H1 (cell line): ENCODE results near the gene TMEM125. TPM values are rescaled to one million over a fixed set of nuclear protein-coding genes. Genes with fewer than 3 reads are reported as not detected.

Experiments used
- CTCF ChIA-PET: fragments of 300-600 bp; sonication (Branson Sonifier 250); formaldehyde crosslinking; loops from one replicate; lab custom pipeline; 2021; ENCODE audit not compliant: partially characterized antibody; lab: Charles Lee
- POLR2A ChIA-PET: fragments of 300-600 bp; sonication (Branson Sonifier 250); formaldehyde crosslinking; loops from one replicate; lab custom pipeline; 2021; ENCODE audit warnings: inconsistent platforms; ENCODE audit not compliant: partially characterized antibody; lab: Charles Lee
- DNase-seq, 2 experiments: peaks; one replicate each; pipeline versions ENCODE4 v3.0.0 to v3.0.0-alpha.2; 2010 to 2022; ENCODE audit warnings: low spot score in 2 of 2, low read depth in 1 of 2, mixed read lengths in 1 of 2
- FAIRE-seq: peaks from 2 replicates; lab custom pipeline; 2011; peaks lifted over from hg19 to GRCh38; lab: Jason Lieb, UNC
- H2AFZ ChIP-seq: 2 replicates; pipeline ENCODE4 v1.8.1; 2012; ENCODE audit warnings: low read length, inconsistent platforms
- H2AK5ac ChIP-seq: 2 replicates; pipeline ENCODE4 v1.6.1; 2013; ENCODE audit warnings: low read depth, low read length
- H2BK120ac ChIP-seq: replicated peaks from 2 replicates; pipeline ENCODE3; 2013; ENCODE audit warnings: low read depth, low read length, inconsistent platforms
- H2BK12ac ChIP-seq: 2 replicates; pipeline ENCODE4 v1.6.1; 2013; ENCODE audit warnings: low read depth, low read length
- H2BK15ac ChIP-seq: 2 replicates; pipeline ENCODE4 v1.6.1; 2013; ENCODE audit warnings: low read length
- H2BK20ac ChIP-seq: 2 replicates; pipeline ENCODE4 v1.6.1; 2013; ENCODE audit warnings: low read length
- H2BK5ac ChIP-seq: 2 replicates; pipeline ENCODE4 v1.6.1; 2013; ENCODE audit warnings: low read depth, low read length
- H3K14ac ChIP-seq: 2 replicates; pipeline ENCODE4 v1.6.1; 2013; ENCODE audit warnings: inconsistent platforms; ENCODE audit not compliant: insufficient read length
- H3K18ac ChIP-seq: 2 replicates; pipeline ENCODE4 v1.6.1; 2013; ENCODE audit warnings: low read length; ENCODE audit errors: extremely low read depth
- H3K23ac ChIP-seq: 2 replicates; pipeline ENCODE4 v1.6.1; 2013; ENCODE audit warnings: inconsistent platforms; ENCODE audit not compliant: insufficient read length
- H3K23me2 ChIP-seq: 2 replicates; pipeline ENCODE4 v1.6.1; 2013; ENCODE audit warnings: low read depth, low read length
- H3K27ac ChIP-seq: 2 replicates; pipeline ENCODE4 v1.6.1; 2011; ENCODE audit warnings: low read depth, low read length, inconsistent platforms
- H3K27me3 ChIP-seq, 4 experiments: replicated peaks in 1 of 4; 1 replicate in 1 of 4; 2 replicates in 3 of 4; pipeline versions ENCODE4 v1.6.1 to v1.8.1; 2011 to 2013; ENCODE audit warnings: low read length in 3 of 4, mild to moderate bottlenecking in 3 of 4, inconsistent platforms in 2 of 4, mixed read lengths in 2 of 4, moderate library complexity in 1 of 4; ENCODE audit not compliant: control insufficient read depth in 3 of 4, insufficient read depth in 3 of 4; ENCODE audit errors: extremely low read depth in 1 of 4
- H3K36me3 ChIP-seq, 4 experiments: 2 replicates each; pipeline versions ENCODE4 v1.6.1 to v1.8.1; 2011 to 2013; ENCODE audit warnings: mild to moderate bottlenecking in 4 of 4, low read length in 3 of 4, moderate library complexity in 2 of 4, control low read depth in 1 of 4, inconsistent platforms in 1 of 4; ENCODE audit not compliant: insufficient read depth in 4 of 4, control insufficient read depth in 2 of 4
- H3K4ac ChIP-seq: replicated peaks from 2 replicates; pipeline ENCODE3; 2013; ENCODE audit warnings: low read length, low read depth, mixed read lengths, inconsistent platforms; ENCODE audit not compliant: insufficient read length
- H3K4me1 ChIP-seq, 4 experiments: replicated peaks in 1 of 4; 1 replicate in 1 of 4; 2 replicates in 3 of 4; pipeline versions ENCODE4 v1.6.1 to v1.8.1; 2011 to 2013; ENCODE audit warnings: low read length in 3 of 4, inconsistent platforms in 2 of 4, mixed read lengths in 1 of 4; ENCODE audit not compliant: insufficient read depth in 4 of 4, control insufficient read depth in 3 of 4
- H3K4me2 ChIP-seq, 2 experiments: 2 replicates each; pipeline versions ENCODE4 v1.6.1 to v1.8.1; 2011 to 2013; ENCODE audit warnings: low read depth in 2 of 2, low read length in 2 of 2, control low read depth in 1 of 2, inconsistent platforms in 1 of 2, mild to moderate bottlenecking in 1 of 2; ENCODE audit not compliant: insufficient read depth in 1 of 2
- H3K4me3 ChIP-seq, 4 experiments: fragments of 200-600, 300-600 bp in 1 of 4; sonication (generic), shearing (Covaris generic), sonication (Bioruptor Twin) in 1 of 4; 2 replicates each; pipeline versions ENCODE4 v1.5.1 to v1.8.1; 2011 to 2016; ENCODE audit warnings: low read length in 4 of 4, low read depth in 3 of 4, control low read depth in 2 of 4, inconsistent platforms in 2 of 4, mild to moderate bottlenecking in 2 of 4, mixed read lengths in 1 of 4, moderate library complexity in 1 of 4; ENCODE audit not compliant: insufficient read depth in 2 of 4; ENCODE audit errors: extremely low read depth in 1 of 4
- H3K56ac ChIP-seq: replicated peaks from 2 replicates; pipeline ENCODE3; 2013; ENCODE audit warnings: low read depth, mild to moderate bottlenecking, mixed read lengths, low read length, inconsistent platforms; ENCODE audit not compliant: insufficient read length
- H3K79me1 ChIP-seq: 2 replicates; pipeline ENCODE4 v1.6.1; 2013; ENCODE audit warnings: low read depth, low read length, control low read depth
- H3K79me2 ChIP-seq, 2 experiments: 2 replicates each; pipeline versions ENCODE4 v1.6.1 to v1.8.1; 2012 to 2013; ENCODE audit warnings: low read length in 2 of 2, mild to moderate bottlenecking in 2 of 2, inconsistent platforms in 1 of 2; ENCODE audit not compliant: insufficient read depth in 2 of 2, control insufficient read depth in 1 of 2
- H3K9ac ChIP-seq, 4 experiments: replicated peaks in 1 of 4; 1 replicate in 1 of 4; 2 replicates in 3 of 4; pipeline versions ENCODE4 v1.6.1 to v1.8.1; 2011 to 2013; ENCODE audit warnings: low read depth in 3 of 4, low read length in 3 of 4, control low read depth in 2 of 4, mild to moderate bottlenecking in 2 of 4, moderate library complexity in 2 of 4, inconsistent platforms in 1 of 4; ENCODE audit errors: extremely low read depth in 1 of 4
- H3K9me3 ChIP-seq, 2 experiments: 2 replicates each; pipeline versions ENCODE4 v1.6.1 to v1.8.1; 2012 to 2013; ENCODE audit warnings: mild to moderate bottlenecking in 2 of 2, moderate library complexity in 2 of 2, control low read depth in 1 of 2, inconsistent platforms in 1 of 2, low read depth in 1 of 2, low read length in 1 of 2, mixed read lengths in 1 of 2; ENCODE audit not compliant: insufficient read depth in 2 of 2
- H4K20me1 ChIP-seq, 2 experiments: replicated peaks in 1 of 2; 2 replicates each; pipeline versions ENCODE3 to v1.8.1; 2011 to 2013; ENCODE audit warnings: inconsistent platforms in 2 of 2, low read length in 2 of 2, mild to moderate bottlenecking in 1 of 2; ENCODE audit not compliant: insufficient read depth in 2 of 2, control insufficient read depth in 1 of 2
- H4K5ac ChIP-seq: 2 replicates; pipeline ENCODE4 v1.6.1; 2013; ENCODE audit warnings: low read length, low read depth, mixed read lengths, inconsistent platforms; ENCODE audit not compliant: insufficient read length
- H4K8ac ChIP-seq: 2 replicates; pipeline ENCODE4 v1.8.0; 2013; ENCODE audit warnings: mild to moderate bottlenecking, moderate library complexity, low read length, inconsistent platforms; ENCODE audit not compliant: insufficient read depth; ENCODE audit errors: extremely low read depth
- H4K91ac ChIP-seq: replicated peaks from 2 replicates; pipeline ENCODE3; 2013; ENCODE audit warnings: low read length, mixed read lengths, inconsistent platforms; ENCODE audit not compliant: insufficient read length
- KDM5A ChIP-seq: fragments of 200-600 bp; IDR thresholded peaks from 2 replicates; pipeline ENCODE4 v1.7.1; 2012; ENCODE audit warnings: mild to moderate bottlenecking, low read length, inconsistent platforms, mixed read lengths
- SAP30 ChIP-seq: fragments of 300-600 bp; sonication (generic); IDR thresholded peaks from 2 replicates; pipeline ENCODE4 v1.7.1; 2012; ENCODE audit warnings: low read length, moderate library complexity, mild to moderate bottlenecking, inconsistent platforms; ENCODE audit not compliant: insufficient read depth, insufficient replicate concordance
- SIRT6 ChIP-seq: IDR thresholded peaks from one replicate; pipeline ENCODE4 v1.7.1; 2012; ENCODE audit warnings: low read length, inconsistent platforms
- ZNF274 ChIP-seq: IDR thresholded peaks from 2 replicates; pipeline ENCODE4 v1.7.0; 2012; ENCODE audit warnings: low read length, borderline replicate concordance; ENCODE audit errors: extremely low read depth
- WGBS, 2 experiments: shearing (Covaris generic) in 1 of 2; methylation state at CpG; one replicate each; pipeline versions ENCODE4 v1.1.6 to v1.1.7; 2013 to 2015; ENCODE audit warnings: low lambda C conversion rate in 2 of 2, mixed read lengths in 2 of 2, inconsistent platforms in 1 of 2, low coverage in 1 of 2, missing lambda C conversion rate in 1 of 2; ENCODE audit not compliant: insufficient replicate concordance in 2 of 2, insufficient coverage in 1 of 2, insufficient read length in 1 of 2; ENCODE audit errors: extremely low coverage in 1 of 2, missing lambda C conversion rate in 1 of 2; 5-methylcytosine and 5-hydroxymethylcytosine counted together
- polyA plus RNA-seq, 7 experiments: library from polyadenylated mRNA; depleted of rRNA in 3 of 7; stranded (reverse) in 5 of 7; unstranded in 2 of 7; fragments of >200 nt in 5 of 7; fragments of 200-250 nt in 2 of 7; gene quantifications; 1 replicate in 5 of 7; 2 replicates in 1 of 7; 4 replicates in 1 of 7; pipeline versions ENCODE4 v1.2.1 to v1.2.3, GENCODE V29; 2011 to 2013; ENCODE audit warnings: missing spikeins in 2 of 7, mixed read lengths in 2 of 7
- total RNA-seq: library from RNA; stranded (reverse); fragmentation: NEBNext Ultra II Directional; extraction: Animal tissue kit (Norgen Biotek cat#: 25700); gene quantifications from 2 replicates; pipeline ENCODE4 v1.2.1, GENCODE V29; 2021

Gene TMEM125
- total and polyA plus RNA-seq, 2 of the 8 experiments (the other 6 are each of a cell fraction or from before 2014, with no cell fraction given) = 26.5 to 46.7 TPM

DNA sequence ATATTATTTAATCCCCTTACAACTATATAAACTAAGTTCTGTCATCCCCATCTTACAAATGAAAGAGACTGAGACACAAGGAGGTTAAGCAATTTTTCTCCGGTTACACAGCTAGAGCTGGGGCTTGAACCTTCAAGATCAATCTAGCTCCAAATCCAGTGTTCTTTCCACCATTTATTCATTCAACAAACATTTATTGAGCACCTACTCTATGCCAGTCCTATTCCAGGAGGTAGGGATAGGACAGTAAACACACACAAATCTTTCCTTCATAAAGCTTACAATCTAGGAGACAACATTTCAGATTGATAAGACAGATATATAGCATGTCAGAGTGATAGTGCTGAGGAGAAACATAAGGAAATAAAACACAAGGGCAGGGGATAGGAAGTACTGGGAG is 2.9 kb upstream of the TMEM125 start:
- CTCF ChIA-PET = interaction anchor here (0.5 to 1.9 kb wide), 4 partner anchors 23 to 261 kb away, joined by 3 to 6 read pairs (median 5); no protein-coding TSS in a partner anchor

More for the DNA sequence above, 2.9 kb upstream of the TMEM125 start:
- TF ChIP-seq SAP30 (no peak), KDM5A (no peak), SIRT6 (no peak), ZNF274 (no peak)
- H3K27ac ChIP-seq = no peak overlapping the region
- H3K23me2 ChIP-seq = peaks cover 6% of the 10 kb centered on the region; the same call in 1 of the 2 replicates
- H3K4me1 ChIP-seq = peaks cover 0 to 12% (median 5%) of the 10 kb centered on the region in 4 experiments; a peak in 5 of 7 replicates
- no peak overlapping the region for H3K23ac ChIP-seq
- H3K18ac ChIP-seq = no peak overlapping the region
- WGBS, 2 experiments = 96% methylated on average over 1 of the region's 1 CpG; no CpG with 5 or more reads in 1 of the 2 experiments
- no peak overlapping the region for H3K4me3 ChIP-seq
- no peak overlapping the region for H4K91ac ChIP-seq
- no peak overlapping the region for H3K14ac ChIP-seq
- no peaks in the 10 kb centered on the region for H4K20me1 ChIP-seq
- H3K9ac ChIP-seq = no peak overlapping the region
- no peak overlapping the region for H4K8ac ChIP-seq
- no peak overlapping the region for H3K4me2 ChIP-seq
- DNase-seq (no peak), FAIRE-seq (no peak)
- no peaks in the 10 kb centered on the region for H3K27me3 ChIP-seq
- H3K36me3 ChIP-seq = no peaks in the 10 kb centered on the region
- peaks cover 15% of the 10 kb centered on the region in 2 experiments; a peak in 3 of 4 replicates for H3K9me3 ChIP-seq
- no peak overlapping the region for H2BK20ac ChIP-seq
- 0 out of 4 replicates have a peak, but pooled peaks cover 0 to 3% of the 10 kb centered on the region in 2 experiments for H3K79me2 ChIP-seq
- H2BK120ac ChIP-seq = no peak overlapping the region
- H3K4ac ChIP-seq = no peak overlapping the region
- H3K79me1 ChIP-seq = peaks cover 3% of the 10 kb centered on the region
- H2BK15ac ChIP-seq = no peak overlapping the region
- no peak overlapping the region for H2AK5ac ChIP-seq
- H2BK5ac ChIP-seq = no peak overlapping the region
- no peak overlapping the region for H2BK12ac ChIP-seq
- no peak overlapping the region for H3K56ac ChIP-seq
- POLR2A ChIA-PET = interaction anchor here (1.1 to 1.6 kb wide), 4 partner anchors 23 to 102 kb away, joined by 3 to 4 read pairs (median 3); partner anchors contain the start of gene CDC20
- no peak overlapping the region for H2AFZ ChIP-seq
- no peak overlapping the region for H4K5ac ChIP-seq
